Head of caudate nucleus (tissue), 42 donors: ENCODE data around the gene POLE4.

ENCODE experiments used
- DNase-seq, 42 donors: peaks; one replicate each; pipeline versions ENCODE4 v3.0.0 to v3.0.0-alpha.2; 2020 to 2021; ENCODE audit warnings: mixed read lengths in 7 of 42
- intact Hi-C: fragments of 100-400 bp; cut with DNase I; formaldehyde crosslinking; loops from one replicate; pipeline ENCODE4 v1.15.0; 2022

Gene POLE4

GRCh38 chr2:74937221-74937880 is 21.1 kb upstream of the POLE4 start:
- intact Hi-C loops: no loop called here
- DNase-seq: no peak

DNA sequence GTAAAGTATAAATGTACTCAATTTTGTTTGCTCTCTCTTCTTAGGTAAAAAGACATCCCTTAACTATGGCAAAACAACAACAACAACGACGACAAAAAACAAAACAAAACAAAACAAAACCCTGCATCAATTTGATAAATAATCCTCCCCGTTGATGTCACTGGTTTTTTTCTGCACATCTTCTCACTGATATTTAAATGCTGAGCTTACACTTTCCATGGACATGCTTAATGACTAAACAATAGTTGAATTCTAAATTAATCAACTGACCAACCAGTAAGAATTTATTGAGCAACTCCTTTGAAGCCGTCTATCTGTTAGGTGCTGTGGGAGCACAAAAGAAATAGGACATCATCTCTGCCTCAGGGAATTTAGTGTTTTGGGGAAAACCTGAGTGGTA is 20.2 kb upstream of the POLE4 start:
- DNase-seq: no peak
- intact Hi-C loops: no loop called here

DNA sequence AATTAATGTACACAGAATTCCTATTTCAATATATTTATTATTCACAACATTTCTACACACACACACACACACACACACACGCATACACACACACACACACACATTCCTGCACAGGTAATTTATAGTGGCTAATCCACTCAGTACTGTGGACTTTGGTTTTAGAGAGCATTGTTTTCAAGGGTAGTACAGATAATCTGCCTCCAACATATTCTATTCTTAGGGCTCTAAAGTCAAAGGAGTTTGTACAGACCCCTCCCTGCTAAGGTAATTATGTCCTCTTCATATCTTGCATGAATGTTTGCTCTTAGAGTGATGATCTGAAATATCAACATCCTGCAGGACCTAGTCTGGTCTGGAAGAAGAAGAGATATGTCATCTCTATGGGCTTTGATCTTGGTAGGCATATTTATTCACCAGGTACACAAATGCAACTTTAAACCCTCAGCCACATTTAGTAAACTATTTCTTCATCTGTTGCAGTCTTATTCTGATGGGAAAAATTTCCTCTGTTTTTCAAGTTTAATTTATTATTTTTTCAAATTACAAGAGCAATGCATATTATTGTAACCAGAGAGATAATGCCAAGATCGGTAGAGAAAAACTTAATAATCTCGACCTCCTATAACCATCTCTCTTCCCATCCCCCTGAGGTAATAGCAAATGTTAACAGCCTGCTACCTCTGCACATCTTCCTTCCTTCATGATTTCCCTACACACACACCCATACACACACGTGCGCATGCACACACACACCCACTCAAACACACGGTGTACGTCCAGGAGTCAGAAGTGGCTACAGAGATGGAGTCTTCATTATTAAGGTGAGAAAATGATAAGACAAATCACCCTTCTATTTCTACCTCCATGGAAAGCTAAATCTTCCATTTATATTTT is 18.3 kb upstream of the POLE4 start:
- DNase-seq: no peak
- intact Hi-C loops: no loop called here

DNA sequence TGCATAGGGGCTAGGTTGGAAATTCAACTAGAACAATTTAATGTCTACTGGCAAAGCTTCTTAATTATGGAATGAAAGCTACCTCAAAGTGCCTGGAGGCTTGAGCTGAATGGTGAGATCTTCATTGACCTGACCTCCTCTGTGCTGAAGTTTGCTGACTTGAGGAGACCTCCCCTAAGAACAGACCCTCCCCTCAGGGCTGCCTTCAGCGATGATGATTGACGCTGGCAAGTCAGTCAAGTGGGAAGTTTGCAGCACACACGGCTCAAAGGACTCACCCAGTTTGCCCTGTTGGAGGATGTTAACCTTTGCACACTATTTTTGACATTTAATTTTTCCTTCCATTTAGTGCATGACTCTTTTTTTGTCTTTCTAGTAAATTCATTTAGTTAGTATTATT is 17.2 kb upstream of the POLE4 start:
- DNase-seq: no peak
- intact Hi-C loops: no loop called here

DNA sequence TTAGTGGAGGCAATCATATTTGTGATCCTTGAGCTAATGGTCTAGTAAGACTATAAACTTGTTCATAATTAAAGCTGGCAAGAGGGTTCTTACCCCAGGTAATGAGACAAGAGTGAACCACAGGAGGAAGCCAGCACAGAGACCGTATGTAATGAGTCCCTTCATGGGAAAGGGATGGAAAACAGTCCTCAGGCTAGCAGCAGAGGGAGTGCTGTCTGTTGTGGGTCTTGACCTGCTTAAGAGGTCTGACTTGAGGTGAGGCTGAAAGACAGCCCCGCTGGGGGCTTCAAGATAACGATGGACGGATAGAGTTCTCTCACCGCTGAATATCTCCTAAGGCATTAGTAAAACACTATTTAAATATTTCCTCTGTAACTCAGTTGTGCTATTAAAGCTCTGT is 16.2 kb upstream of the POLE4 start:
- intact Hi-C loops: no loop called here
- DNase-seq: no peak

GRCh38 chr2:74944987-74945787 is 13.3 kb upstream of the POLE4 start:
- DNase-seq: no peak
- intact Hi-C loops: no loop called here

- intact Hi-C loops: no loop called here
- no peak for DNase-seq
Observed at GRCh38 chr2:74945788-74946331, 12.6 kb upstream of the POLE4 start.

DNA sequence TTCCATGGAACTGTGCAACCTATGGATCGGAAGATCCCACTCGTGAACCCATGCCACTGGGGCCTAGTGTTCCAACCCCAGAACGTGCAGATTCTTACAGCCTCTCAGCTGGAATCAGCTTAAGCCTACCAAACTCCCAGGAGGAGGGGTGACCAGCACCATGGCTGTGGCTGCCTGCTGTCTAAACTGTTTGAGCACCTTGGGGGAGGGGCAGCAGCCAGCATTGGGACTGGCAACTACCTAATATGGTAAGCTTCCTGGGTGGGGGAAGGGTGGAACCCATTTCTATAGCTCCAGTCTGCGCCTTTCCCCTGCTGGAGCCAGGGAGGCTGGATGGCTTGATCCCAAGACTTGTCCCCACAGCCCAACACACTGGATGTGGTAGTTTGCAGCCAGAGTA is 10.7 kb upstream of the POLE4 start:
- intact Hi-C loops: no loop called here

GRCh38 chr2:74948779-74949178 is 9.7 kb upstream of the POLE4 start:
- intact Hi-C loops: no loop called here
- no peak for DNase-seq

More for the DNA sequence above, 10.7 kb upstream of the POLE4 start:
- no peak for DNase-seq

DNA sequence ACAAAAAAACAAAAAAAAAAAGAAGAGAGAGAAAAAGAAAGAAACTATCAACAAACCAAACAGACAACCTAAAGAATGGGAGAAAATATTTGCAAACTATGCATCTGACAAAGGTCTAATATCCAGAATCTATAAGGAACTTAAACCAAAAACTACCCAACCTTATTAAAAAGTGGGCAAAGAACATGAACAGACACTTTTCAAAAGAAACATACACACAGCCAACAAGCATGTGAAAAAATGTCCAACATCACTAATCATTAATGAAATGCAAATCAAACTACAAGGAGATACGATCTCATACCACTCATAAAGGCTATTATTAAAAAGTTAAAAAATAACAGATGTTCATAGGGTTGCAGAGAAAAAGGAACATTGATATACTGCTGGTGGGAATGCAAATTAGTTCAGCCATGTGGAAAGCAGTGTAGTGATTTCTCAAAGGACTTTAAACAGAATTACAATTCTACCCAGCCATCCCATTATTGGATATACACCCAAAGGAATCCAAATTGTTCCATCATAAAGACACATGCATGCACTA is 7.2 kb upstream of the POLE4 start:
- DNase-seq: no peak
- intact Hi-C loops: no loop called here

DNA sequence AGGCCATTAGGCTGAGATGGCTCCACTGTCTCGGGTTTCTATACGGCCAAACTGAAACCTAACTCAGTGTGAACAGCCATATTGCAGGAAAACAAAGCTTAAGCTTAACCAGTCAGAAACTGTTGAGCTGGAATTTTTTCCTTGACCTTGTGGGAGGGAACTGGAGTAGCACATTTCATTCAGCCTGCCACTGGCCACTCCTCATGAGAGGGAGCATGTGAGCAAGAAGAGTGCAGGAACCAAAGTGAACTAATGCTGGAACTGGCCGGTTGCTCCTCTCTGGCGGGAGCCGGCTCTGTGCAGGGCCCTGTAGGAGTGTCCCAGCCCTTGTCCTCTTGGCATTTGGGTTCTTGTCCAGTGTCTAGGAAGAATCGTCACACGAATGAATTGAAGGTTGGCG is 5.9 kb upstream of the POLE4 start:
- intact Hi-C loops: no loop called here
- DNase-seq: no peak

DNA sequence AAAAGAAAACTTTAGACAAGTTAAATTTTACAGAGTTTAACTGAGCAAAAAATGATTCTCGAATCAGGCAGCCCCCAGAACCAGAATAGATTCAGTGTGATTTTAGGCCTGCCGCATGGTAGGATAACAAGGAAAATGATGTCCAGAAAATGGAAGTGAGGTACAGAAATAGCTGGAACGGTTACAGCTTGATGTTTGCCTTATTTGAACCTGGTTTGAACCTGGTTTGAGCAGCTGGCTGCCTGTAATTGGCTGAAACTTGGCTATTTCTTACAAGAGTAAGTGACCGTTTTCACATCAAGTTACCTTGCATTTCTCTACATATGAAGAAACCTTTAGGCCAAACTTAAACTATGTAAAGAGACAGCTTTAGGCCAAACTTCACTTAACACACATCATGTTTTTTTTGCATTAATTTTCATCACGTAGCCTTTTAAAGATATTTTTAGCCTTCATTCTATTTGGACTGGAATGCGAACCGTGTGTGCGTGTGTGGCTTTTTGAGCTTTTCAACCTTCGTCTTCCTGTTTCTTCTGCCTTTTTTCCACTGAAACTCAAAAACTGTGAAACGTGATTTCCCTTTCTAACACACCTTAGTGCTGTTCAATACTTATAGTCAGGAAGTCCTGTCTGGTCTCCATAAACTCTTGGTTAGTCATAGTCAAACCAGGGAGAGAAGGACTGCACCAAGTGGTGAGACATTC is 4.5 kb upstream of the POLE4 start:
- intact Hi-C loops: no loop called here
- no peak for DNase-seq

- intact Hi-C loops: no loop called here
Observed at GRCh38 chr2:74954500-74954874, 4.0 kb upstream of the POLE4 start.

GRCh38 chr2:74957886-74958273 is 563 bp upstream of the POLE4 start:
- DNase-seq: no peak
- intact Hi-C loops: no loop called here

More at GRCh38 chr2:74954500-74954874, 4.0 kb upstream of the POLE4 start:
- no peak for DNase-seq

DNA sequence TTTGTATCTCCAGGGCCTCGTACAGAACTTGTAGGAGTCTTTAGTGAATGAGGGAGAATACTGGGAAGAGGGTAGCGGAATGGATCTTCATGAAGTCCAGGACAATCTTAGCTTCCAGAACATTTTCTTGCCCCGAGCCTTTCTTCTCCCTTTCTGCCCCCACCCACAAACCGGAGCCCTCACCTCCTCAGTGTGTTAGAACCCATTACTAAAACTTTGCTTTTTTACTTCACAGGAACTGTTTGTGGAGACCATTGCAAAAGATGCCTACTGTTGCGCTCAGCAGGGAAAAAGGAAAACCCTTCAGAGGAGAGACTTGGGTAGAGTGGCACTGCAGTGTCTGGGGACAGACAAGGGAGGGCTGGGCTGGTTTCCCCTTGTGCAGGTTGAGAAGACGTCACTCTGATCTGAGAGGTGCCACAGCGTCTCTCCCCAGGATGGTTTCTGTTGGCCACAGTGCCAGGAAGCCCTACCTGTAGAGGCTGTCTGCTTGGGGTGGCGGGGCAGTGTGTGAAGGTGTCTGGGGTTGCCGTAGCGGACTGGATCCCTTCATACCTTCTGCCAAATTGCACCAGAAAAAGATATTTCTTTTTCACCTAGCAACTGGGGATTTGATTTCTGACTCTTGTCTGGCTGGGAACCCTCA is 786 bp downstream of the POLE4 start:
- intact Hi-C loops: no loop called here
- peak in 1 of 42 donors; percentile 16 for DNase-seq

DNA sequence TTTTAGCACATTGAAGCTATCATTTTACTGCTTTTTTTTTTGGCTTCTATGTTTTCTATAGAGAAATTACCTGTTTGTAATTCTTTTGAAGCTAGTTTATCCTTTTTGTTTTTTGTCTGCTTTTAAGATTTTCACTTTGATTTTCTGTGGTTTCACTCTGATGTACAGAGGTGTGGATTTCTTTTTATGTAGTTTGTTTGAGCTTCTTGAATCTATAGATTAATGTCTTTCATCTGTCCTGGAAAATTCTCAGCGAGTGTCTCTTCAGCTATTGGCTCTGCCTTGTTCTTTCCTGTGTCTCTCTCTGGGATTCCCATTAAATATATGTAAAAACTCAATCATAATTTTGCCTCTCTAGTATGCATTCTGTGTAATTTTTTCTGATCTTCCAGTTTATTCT is 8.4 kb downstream of the POLE4 start:
- no peak for DNase-seq
- intact Hi-C loops: no loop called here

GRCh38 chr2:74975016-74975415 is 16.6 kb downstream of the POLE4 start:
- no peak for DNase-seq

DNA sequence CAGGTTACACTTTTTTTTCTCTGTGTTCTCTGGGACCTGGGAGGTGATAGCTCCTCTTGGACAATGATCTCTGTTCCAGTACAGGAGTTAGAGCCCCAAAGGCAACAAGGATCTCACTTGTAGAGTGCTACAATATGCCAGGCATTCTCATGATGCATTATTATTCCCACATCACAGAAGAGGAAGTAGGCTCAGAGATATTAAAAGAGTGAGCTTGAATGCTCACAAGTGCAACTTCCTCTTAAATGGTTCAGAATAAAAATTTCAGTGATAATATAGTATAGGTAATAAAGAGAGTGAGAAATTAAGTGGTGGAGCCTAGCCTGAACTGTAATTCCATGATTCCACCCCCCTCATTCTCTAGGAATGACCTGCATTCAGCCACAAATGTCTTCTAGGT is 21.4 kb downstream of the POLE4 start:
- intact Hi-C loops: no loop called here
- DNase-seq: no peak

More at GRCh38 chr2:74975016-74975415, 16.6 kb downstream of the POLE4 start:
- intact Hi-C loops: no loop called here
